ENCODE results near the gene MRGPRG. TPM values are rescaled to one million over a fixed set of nuclear protein-coding genes. Genes with fewer than 3 reads are reported as not detected.

The MRGPRG gene
- total and polyA plus RNA-seq, 2 of the 8 experiments (the other 6 are each of a cell fraction or from before 2014, with no cell fraction given): not detected

DNA sequence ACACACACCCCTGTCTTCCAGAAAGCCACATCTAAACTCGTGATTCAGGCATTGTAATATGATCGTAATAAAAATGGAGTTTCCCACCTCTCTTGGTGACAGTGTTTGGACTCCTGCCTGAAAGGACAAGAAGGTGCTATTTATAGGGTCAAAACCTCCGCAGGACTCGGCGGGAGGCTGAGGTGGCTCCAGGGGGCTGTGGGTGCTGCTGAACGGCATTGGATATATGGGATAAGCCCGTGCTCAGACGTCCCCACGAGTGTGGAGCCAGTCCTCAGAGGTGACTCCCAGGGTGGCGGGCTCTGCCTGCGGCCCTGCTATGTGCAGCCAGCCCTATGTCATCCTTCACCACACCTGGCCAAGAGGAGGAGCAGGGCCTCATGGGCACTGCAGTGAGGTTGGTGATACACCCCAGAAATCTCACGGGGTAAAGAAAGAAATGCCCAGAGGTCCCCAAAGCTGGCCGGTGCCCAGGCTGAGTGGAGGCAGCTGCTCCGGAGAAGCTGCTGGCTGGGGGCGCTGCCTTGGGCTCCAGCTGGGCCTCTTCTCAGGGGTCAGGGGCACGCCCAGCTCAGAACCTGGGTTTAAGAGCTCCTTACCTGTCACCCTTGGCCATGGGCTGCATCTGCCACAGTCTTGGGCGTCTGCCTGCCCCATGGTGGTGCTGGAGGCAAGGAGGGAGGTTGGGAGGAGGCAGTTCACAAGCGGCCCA, 48.4 kb downstream of the MRGPRG start:
- Histone ChIP-seq H3K4me1 (replicated peaks in 1 of 4; ENCODE audit: control insufficient read depth in 3 of 4, insufficient read depth in 4 of 4, low read length in 3 of 4) (peaks cover 0 to 14% (median 5%) of the 10 kb centered on the region in 4 experiments; a peak in 6 of 7 replicates), H3K27me3 (replicated peaks in 1 of 4; ENCODE audit: control insufficient read depth in 3 of 4, extremely low read depth in 1 of 4, insufficient read depth in 3 of 4, low read length in 3 of 4) (peaks cover 0 to 22% (median 12%) of the 10 kb centered on the region in 4 experiments; a peak in 6 of 7 replicates), H2BK5ac (ENCODE audit: low read depth, low read length) (peak overlapping the region; percentile 46; the same call in 1 of the 2 replicates), H3K27ac (ENCODE audit: low read depth, low read length) (no peak overlapping the region), H3K4ac (replicated peaks; ENCODE audit: insufficient read length, low read depth, low read length) (no peak overlapping the region), H4K20me1 (replicated peaks in 1 of 2; ENCODE audit: control insufficient read depth in 1 of 2, insufficient read depth in 2 of 2, low read length in 2 of 2) (peaks cover 0 to 9% of the 10 kb centered on the region in 2 experiments), H3K56ac (replicated peaks; ENCODE audit: insufficient read length, low read depth, low read length) (no peak overlapping the region), H4K5ac (ENCODE audit: insufficient read length, low read depth, low read length) (no peak overlapping the region), H3K9me3 (ENCODE audit: insufficient read depth in 2 of 2, low read depth in 1 of 2, low read length in 1 of 2) (no peaks in the 10 kb centered on the region), H3K23me2 (ENCODE audit: low read depth, low read length) (peaks cover 12% of the 10 kb centered on the region; the same call in 1 of the 2 replicates), H2AFZ (ENCODE audit: low read length) (no peak overlapping the region), H3K23ac (ENCODE audit: insufficient read length) (no peak overlapping the region), H3K36me3 (ENCODE audit: control insufficient read depth in 2 of 4, insufficient read depth in 4 of 4, low read length in 3 of 4) (no peaks in the 10 kb centered on the region; a peak in 1 of 8 replicates), H3K4me2 (ENCODE audit: insufficient read depth in 1 of 2, low read depth in 2 of 2, low read length in 2 of 2) (0 out of 4 replicates have a peak overlapping the region, but pooled peaks of 1 of the 2 experiments have one; percentile 11), H2BK12ac (ENCODE audit: low read depth, low read length) (0 out of 2 replicates have a peak overlapping the region, but pooled peaks have one; percentile 21), H2AK5ac (ENCODE audit: low read depth, low read length) (no peak overlapping the region), H3K18ac (ENCODE audit: extremely low read depth, low read length) (0 out of 2 replicates have a peak overlapping the region, but pooled peaks have one; percentile 21), H3K9ac (replicated peaks in 1 of 4; ENCODE audit: extremely low read depth in 1 of 4, low read depth in 3 of 4, low read length in 3 of 4) (no peak overlapping the region; a peak in 1 of 7 replicates), H3K4me3 (ENCODE audit: extremely low read depth in 1 of 4, insufficient read depth in 2 of 4, low read depth in 3 of 4, low read length in 4 of 4) (no peak overlapping the region), H3K79me2 (ENCODE audit: control insufficient read depth in 1 of 2, insufficient read depth in 2 of 2, low read length in 2 of 2) (no peaks in the 10 kb centered on the region), H2BK120ac (replicated peaks; ENCODE audit: low read depth, low read length) (no peak overlapping the region), H3K79me1 (ENCODE audit: low read depth, low read length) (no peaks in the 10 kb centered on the region; the same call in 1 of the 2 replicates), H4K8ac (ENCODE audit: extremely low read depth, insufficient read depth, low read length) (peak overlapping the region; percentile 39; the same call in 1 of the 2 replicates), H3K14ac (ENCODE audit: insufficient read length) (no peak overlapping the region), H2BK20ac (ENCODE audit: low read length) (peak overlapping the region; percentile 53; the same call in 1 of the 2 replicates), H4K91ac (replicated peaks; ENCODE audit: insufficient read length, low read length) (no peak overlapping the region), H2BK15ac (ENCODE audit: low read length) (peak overlapping the region; percentile 32; the same call in 1 of the 2 replicates)
- WGBS, 2 experiments (ENCODE audit: extremely low coverage in 1 of 2, insufficient coverage in 1 of 2, insufficient read length in 1 of 2, insufficient replicate concordance in 2 of 2, low coverage in 1 of 2, low lambda C conversion rate in 2 of 2, missing lambda C conversion rate in 1 of 2): 86% methylated on average over 15 of the region's 18 CpGs; no CpG with 5 or more reads in 1 of the 2 experiments
- no peak for FAIRE-seq
- ChIA-PET CTCF (ENCODE audit: partially characterized antibody) (interaction anchor here (0.8 to 3.0 kb wide), 18 partner anchors 10 to 133 kb away, joined by 3 to 14 read pairs (median 4); no protein-coding TSS in a partner anchor), POLR2A (ENCODE audit: partially characterized antibody) (interaction anchor here (0.5 to 1.4 kb wide), 3 partner anchors 11 to 211 kb away, joined by 3 read pairs; no protein-coding TSS in a partner anchor)
- no peak for DNase-seq (ENCODE audit: low read depth in 1 of 2, low spot score in 2 of 2)
- TF ChIP-seq ASH2L (IDR thresholded peaks at IDR 0.05; ENCODE audit: low read length) (no peak), SAP30 (IDR thresholded peaks at IDR 0.05; ENCODE audit: insufficient read depth, insufficient replicate concordance, low read length) (no peak), TAF7 (optimal IDR thresholded peaks at IDR 0.05; ENCODE audit: borderline replicate concordance, low read depth, low read length) (no peak), RBBP5 (IDR thresholded peaks at IDR 0.05; ENCODE audit: borderline replicate concordance, low read depth, low read length) (no peak), USF2 (IDR thresholded peaks at IDR 0.05; ENCODE audit: low read length) (no peak), FOSL1 (IDR thresholded peaks at IDR 0.05; ENCODE audit: insufficient read depth, low read depth, low read length) (no peak), PHF8 (conservative IDR thresholded peaks at IDR 0.05; ENCODE audit: low read depth, low read length) (no peak), RAD21 (IDR thresholded peaks at IDR 0.05 in 1 of 2, conservative IDR thresholded peaks at IDR 0.05 in 1 of 2; ENCODE audit: low read depth in 2 of 2, low read length in 2 of 2) (no peak), RXRA (IDR thresholded peaks at IDR 0.05; ENCODE audit: insufficient read depth, low read depth, low read length) (no peak)
